ENCODE measurements around the gene SEPTIN3.

Gene SEPTIN3

GRCh38 chr22:41952713-41953112, 16.5 kb upstream of the SEPTIN3 start:
- no peak overlapping the region for H3K4me3 ChIP-seq (ENCODE audit: low read depth, low read length)
- DNase-seq (ENCODE audit: low read depth), result no peak
- TF ChIP-seq CTCF (conservative IDR thresholded peaks at IDR 0.05; ENCODE audit: low read depth, low read length), result no peak

GRCh38 chr22:41957941-41958556, 11.2 kb upstream of the SEPTIN3 start:
- no peak for DNase-seq (ENCODE audit: low read depth)
- H3K4me3 ChIP-seq (ENCODE audit: low read depth, low read length), result peak overlapping the region; percentile 24

DNA sequence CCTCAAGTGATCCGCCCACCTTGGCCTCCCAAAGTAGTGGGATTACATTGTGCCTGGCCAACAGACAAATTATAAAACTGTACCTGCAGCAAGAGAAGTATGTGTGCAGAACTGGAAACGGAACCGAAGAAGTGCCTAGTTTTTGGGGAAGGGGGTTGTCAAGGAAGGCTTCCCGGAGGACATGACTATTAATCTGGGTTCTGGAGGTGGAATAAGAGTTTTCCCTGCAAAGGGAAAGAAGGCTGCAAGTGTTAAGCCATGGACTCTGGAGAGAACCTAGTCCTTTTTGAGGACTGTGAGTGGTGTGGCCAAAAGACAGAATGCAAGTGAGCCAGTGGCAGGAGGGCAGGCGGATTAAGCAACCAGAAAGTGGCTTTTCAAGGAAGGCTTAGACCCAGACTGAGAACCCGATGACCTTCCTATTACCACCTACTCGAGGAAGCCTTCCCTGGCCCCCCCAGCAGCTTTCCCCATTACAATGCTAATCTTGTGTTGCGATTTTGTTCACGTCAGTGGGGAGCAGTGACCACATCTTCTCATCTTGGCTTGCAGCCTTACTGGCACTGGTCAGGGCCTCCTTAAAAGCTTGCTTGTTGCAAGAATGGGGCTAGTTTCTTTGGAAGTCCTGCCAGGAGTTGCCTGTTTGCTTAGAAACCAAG, 5.7 kb upstream of the SEPTIN3 start:
- H3K4me3 ChIP-seq (ENCODE audit: low read depth, low read length), result no peak overlapping the region
- TF ChIP-seq CTCF (conservative IDR thresholded peaks at IDR 0.05; ENCODE audit: low read depth, low read length), result no peak
- DNase-seq (ENCODE audit: low read depth), result peak; percentile 45

More at GRCh38 chr22:41957941-41958556, 11.2 kb upstream of the SEPTIN3 start:
- no peak for TF ChIP-seq CTCF (conservative IDR thresholded peaks at IDR 0.05; ENCODE audit: low read depth, low read length)

GRCh38 chr22:41964112-41964491, 5.1 kb upstream of the SEPTIN3 start:
- no peak for DNase-seq (ENCODE audit: low read depth)
- TF ChIP-seq CTCF (conservative IDR thresholded peaks at IDR 0.05; ENCODE audit: low read depth, low read length), result no peak
- H3K4me3 ChIP-seq (ENCODE audit: low read depth, low read length), result no peak overlapping the region

- DNase-seq (ENCODE audit: low read depth), result no peak
- no peak overlapping the region for H3K4me3 ChIP-seq (ENCODE audit: low read depth, low read length)
- TF ChIP-seq CTCF (conservative IDR thresholded peaks at IDR 0.05; ENCODE audit: low read depth, low read length), result no peak
Observed at GRCh38 chr22:41966225-41966606, 3.0 kb upstream of the SEPTIN3 start.

- TF ChIP-seq CTCF (conservative IDR thresholded peaks at IDR 0.05; ENCODE audit: low read depth, low read length), result peak; percentile 71
- DNase-seq (ENCODE audit: low read depth), result peak; percentile 95
- H3K4me3 ChIP-seq (ENCODE audit: low read depth, low read length), result no peak overlapping the region
Observed at GRCh38 chr22:41966607-41967240, 2.5 kb upstream of the SEPTIN3 start.
